HG03045 (cell line): ENCODE data around the gene SLC22A23.
"Not testable (repeated sequence)": the region's sequence is repeated elsewhere in the genome, so short reads cannot be mapped to it uniquely, and the experiment has no call there.

Experiments
- ATAC-seq: cut with Tn5 transposase; IDR thresholded peaks from one replicate; pipeline ENCODE4 v1.9.1; 2021; ENCODE audit warnings: mild to moderate bottlenecking, moderate library complexity; ENCODE audit not compliant: unreplicated experiment

Gene SLC22A23

DNA sequence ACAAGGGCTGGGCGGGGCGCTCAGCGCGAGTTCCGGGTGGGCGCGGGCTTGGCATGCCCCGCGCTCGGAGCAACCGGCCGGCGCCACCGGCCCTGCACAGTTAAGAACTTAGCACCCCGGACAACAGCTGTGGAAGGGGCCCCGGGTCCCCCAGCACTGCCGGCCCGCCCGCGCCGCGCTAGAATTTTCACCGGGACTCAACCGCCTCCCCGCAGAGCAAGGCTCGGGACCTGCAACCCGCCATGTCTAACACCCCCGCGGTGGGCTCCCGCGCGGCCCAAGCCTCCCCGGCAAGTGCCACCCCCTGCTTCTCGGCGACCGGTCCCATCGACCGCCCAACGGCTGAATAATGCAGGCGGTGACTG, 203.3 kb downstream of the SLC22A23 start:
- ATAC-seq, result no peak

DNA sequence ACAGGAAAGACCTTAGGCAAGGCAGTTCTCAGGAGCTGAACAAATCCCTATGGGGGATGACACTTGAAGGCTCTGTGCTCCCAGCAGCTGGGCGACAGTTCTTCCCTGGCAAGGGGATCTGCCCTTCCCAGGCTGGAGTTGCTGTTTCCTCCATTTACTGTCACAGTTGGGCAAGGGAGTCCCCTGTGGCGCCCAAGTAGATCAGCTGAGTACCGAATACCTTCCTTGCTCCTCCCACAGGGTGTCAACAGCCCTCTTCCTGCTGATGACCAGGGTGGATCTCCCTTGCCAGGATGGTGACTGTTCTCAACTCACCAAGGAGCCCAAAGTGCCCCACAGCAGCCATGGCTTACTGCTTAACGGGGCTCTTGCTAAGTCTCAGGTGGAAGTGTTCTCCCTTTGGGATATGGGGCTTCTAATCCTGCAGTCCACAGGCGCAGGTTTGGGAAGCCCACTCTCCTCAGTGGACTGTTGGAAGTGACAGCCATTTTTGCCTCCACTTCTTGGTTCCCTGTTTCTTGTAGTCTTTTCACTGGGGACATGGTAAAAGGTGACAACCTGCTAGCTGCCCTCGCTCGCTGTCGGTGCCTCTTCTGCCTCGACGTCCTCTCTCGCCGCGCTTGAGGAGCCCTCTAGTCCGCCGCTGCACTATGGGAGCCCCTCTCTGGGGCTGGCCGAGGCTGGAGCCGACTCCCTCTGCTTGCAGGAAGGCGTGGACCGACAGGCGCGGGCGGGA, 203.8 kb downstream of the SLC22A23 start:
- ATAC-seq, result no peak

DNA sequence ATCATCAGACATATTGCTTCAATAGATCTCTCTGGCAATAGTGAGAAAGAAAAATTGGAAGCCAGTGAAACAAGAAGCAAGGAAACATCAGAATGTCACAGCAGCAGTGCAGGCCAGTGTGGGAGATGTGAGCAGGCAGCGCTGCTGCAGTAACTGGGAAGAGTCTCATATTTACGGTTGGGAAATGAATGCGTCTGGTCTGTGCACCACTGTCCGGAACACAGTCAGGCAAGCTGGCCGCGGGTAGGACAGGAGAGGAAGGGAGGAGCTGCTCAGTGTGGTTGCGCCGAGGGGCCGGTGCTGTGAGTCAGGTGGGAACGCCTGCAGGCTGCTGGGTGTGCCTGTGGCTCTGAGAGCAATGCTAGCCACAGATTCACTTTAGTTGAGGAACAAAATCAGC, 204.5 kb downstream of the SLC22A23 start:
- no peak for ATAC-seq

DNA sequence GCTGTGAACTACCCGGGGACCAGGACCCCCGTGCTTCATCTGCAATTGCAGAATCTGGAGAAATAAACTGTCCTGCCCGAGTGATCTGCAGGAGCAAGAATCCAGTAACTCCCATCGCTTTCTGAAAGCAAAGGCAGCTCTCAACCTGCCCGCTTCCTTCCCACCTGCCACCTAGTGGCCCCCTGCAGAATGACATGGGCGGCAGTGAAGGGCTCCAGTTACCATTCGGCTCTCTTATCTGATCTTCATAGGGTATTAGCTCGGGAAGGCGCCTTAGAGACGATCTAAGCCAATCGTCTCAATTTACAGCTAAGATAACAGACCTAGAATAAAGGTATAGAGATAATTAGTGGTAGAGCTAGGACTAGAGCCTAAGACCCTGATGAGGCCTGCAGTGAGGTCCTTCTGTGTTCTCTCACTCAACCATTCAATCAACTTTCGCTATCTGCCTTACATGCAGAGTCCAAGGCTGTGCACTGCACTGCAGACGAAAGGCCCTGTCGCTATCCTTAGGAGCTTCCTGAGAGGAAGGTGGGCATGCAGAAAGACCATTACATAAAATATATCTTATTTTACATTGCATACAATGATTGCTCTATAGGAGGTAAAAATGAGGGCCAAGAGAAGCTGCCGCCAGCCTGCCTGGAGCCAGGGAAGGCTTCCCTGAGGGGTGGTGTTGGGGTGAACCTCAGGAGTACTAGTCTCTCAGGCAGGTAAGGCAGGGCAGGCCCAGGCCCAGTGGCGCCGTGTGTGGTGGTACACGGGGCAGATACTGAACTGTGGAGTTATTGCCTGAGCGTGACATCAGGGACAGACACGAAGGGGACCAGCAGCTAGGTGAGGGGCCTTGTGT, 205.2 kb downstream of the SLC22A23 start:
- ATAC-seq, result no peak

DNA sequence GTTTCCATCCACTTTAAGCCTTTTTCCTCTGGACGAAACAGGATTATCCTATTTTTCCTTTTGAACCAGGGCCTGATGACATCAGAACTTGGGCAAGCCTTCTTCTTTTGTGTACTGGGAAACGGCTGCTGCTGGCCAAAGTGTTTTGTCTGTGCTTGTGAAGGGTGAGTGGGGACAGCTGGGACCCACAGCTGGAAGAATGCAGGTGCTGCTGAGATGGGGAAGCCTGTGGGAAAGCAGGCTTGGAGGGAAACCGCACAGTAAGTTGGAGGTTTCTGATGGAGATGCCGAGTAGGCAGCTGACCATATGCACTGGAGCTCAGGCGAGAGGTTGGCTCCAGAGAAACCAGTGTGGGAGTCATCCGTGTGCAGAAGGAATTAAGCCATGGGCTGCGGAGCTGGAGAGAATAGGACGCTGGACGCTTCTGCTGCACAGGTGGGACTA, 206.6 kb downstream of the SLC22A23 start:
- ATAC-seq, result no peak

DNA sequence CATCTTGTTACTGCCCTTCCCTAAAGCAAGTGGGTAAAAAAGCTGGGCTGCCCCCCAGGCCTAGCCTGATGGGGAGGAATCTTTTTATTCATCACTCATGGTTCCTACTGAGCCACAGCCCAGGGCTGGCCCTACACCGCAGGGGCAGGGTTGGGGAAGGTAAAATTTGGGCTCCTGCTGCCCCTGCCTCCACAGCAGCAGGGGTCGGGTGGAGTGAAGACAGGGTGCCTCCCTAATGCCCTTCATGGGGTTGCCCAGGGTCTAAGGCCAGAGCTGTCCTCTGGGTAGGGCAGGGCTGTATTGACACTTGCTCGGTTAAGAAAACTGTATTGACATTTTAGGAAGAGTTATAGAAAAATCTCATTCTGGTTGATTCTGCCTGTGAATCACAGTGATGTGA, 207.0 kb downstream of the SLC22A23 start:
- no peak for ATAC-seq

DNA sequence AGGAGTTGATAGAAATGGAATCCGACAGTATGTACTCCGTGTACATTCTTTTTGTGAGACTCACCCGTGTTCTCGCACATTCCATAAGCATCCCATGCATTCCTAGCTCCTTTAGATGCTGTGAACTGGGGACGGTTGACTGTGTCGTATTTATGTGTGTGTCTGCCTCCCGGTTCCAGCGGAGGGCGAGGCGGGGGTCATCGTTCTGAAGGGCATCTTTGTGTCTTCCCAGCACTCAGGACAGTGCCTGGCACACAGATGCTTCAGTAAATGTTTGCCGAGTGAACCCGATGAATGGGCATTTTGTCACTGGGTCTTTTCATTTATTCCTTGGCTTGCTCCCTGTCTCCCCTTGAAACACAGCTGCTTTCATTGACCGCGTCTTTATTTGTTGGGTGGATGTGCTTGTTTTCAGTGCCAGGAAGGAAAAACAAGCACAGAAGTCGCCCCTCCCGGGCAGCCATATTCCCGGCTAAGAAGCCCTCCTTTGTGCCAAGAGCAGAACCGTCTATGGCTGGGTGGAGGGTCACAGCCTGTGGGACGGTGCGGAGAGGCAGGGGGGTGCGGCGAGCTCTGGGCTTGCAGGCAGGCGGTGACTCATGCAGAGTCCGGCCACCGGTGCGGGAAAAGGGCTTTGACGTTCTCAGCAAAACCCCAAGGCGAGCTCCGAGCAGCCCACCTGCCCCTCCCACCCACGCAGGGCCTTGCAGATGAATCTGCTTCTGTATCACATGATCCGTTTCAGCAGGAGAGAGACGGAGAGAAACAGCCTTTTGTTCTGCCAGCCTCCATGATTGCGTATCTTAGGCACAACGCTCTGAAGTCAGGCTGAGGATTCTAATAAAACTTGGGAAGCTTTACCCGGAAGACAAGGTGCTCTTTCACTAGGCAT, 209.3 kb downstream of the SLC22A23 start:
- ATAC-seq, result no peak

DNA sequence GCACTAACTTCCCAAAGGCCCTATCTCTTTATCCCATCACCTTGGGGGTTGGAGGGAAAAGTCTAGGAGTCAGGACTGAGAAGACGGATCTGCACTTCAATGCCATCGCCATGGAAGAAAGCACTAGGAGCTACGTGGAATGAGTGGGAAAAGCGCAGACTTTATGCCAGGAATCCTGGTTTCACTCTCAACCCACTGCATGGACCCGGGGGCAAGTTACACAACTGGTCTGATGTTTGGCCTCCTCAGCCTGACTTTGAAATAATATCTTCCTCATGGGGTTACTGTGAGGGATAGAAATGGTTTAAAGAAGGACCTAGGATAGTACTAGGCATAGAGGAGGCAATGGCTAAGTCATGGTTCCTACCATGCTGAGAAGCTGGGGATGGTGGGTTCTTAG, 211.6 kb downstream of the SLC22A23 start:
- no peak for ATAC-seq

DNA sequence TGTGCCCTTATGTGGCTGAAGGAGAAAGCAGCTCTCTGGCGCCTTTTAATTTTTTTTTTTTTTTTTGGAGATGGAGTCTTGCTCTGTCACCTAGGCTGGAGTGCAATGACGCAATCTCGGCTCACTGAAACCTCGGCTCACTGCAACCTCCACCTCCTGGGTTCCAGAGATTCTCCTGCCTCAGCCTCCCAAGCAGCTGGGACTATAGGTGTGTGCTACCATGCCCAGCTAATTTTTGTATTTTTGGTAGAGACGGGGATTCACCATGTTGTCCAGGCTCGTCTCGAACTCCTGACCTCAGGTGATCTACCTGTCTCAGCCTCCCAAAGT, 212.1 kb downstream of the SLC22A23 start:
- ATAC-seq, result not testable (repeated sequence)

DNA sequence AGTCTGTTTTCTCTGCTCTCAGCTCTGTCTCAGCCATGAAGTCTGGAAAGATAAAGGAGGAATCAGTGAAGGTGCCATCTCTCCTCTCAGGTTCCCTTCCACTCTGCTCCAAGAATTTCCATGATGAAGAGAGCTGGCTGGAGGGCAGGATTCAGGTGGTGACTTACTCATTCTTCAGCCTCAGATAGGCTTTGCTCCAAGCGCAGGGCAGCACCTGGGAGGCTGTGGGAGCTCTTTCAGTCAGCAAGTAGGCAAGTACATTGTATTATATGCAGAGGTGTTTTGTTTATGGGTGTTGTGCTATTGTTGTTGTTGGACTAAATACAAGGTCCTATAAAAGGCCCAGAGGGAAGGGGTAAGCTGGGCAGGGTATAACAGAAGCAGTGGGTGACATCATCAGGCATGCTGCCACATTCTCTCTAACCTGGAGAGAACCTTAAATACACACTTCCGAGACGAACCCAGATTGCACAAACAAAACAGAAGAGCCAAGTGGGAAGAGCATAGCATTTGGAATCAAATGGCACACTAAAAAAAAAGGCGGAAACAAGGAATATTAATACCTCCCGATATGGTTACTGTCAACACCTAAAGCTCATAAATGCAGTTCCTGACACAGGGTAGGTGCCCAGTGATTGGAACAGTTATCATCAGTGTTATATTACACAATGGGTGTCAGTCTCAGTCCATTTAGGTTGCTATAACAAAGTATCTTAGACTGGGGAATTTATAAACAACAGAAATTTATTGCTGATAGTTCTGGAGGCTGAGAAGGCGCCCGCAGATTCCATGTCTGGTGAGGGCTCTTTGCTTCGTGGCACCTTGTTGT, 212.6 kb downstream of the SLC22A23 start:
- ATAC-seq, result no peak

DNA sequence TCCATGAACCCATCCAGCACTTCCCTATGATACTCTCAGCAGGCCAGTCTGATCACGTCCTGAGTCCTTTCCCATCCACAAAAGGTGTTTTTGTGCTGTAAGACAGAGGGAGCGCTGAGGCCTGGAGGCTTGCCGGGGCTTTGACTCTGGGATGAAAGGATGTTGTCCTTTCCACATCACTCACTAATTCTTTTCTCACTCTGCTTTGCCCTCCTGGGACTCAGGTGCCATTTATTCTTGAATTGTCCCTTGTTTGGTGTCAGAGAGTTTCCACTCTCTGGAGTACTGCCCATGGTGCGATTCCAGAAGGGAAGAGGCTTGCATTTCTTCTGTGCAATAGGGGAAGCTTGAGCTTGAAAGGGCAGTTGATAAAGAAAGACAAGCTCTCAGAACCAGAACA, 214.1 kb downstream of the SLC22A23 start:
- no peak for ATAC-seq

DNA sequence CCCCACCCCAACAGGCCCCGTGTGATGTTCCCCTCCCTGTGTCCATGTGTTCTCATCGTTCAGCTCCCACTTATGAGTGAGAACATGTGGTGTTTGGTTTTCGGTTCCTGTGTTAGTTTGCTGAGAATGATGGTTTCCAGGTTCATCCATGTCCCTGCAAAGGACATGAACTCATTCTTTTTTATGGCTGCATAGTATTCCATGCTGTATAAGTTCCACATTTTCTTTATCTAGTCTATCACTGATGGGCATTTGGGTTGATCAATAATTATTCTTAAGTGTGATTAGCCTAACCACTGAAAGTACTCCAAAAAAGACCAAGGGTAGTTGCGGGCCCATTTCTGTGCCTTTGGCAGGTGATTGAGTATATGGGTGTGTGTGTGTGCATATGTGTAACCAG, 215.1 kb downstream of the SLC22A23 start:
- ATAC-seq, result not testable (repeated sequence)

DNA sequence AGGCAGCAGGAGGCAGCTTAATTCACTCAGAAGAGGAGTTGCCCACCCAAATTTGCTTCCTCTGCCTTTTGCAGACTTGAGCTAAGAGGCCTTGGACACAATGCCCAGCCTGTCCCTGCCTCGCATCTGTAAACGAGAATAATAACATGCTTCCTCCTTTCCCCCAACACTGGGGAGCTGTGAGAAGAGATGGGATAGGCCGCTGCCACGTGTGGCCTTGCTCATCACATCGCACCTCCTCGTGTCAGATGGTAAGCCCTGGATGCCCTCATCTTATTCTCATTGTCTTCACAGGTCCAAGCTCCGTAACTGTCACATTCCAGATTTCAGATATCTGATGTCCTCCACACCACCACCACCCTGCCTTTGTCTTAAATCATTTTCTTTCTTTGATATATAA, 216.3 kb downstream of the SLC22A23 start:
- no peak for ATAC-seq

DNA sequence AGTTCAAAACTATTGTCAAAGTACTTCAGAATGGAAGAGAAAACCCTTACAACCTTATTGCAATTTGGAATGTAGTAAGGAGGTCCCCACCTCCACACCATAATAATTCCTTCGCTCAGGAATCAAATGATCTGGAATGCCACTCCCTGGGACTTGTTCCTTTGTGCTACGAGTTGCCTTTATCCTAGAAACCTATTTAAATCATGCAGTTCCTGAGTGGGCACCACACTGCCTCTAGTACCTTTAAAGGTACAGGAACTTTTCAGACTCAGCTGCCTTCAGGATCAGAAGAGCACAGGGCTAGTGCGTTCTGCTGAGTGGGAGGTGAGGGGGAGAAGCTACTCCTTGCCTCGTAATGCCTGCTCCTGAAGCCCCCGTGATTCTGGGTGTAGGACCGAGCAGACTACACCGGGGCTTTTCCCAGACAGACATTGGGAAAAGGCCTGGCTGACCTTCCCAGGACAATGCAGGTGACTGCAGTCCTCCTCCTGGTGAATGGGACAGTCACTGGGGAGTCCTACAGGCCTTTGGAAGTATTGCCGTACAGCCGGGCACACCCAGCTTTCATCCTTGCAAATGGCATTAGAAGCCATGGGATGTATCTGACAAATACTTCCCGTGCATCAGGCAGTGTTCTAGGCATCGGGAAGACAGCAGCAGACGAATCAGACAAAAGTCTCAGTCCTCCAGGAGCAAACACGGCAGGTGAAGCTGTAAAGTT, 217.6 kb downstream of the SLC22A23 start:
- ATAC-seq, result no peak

DNA sequence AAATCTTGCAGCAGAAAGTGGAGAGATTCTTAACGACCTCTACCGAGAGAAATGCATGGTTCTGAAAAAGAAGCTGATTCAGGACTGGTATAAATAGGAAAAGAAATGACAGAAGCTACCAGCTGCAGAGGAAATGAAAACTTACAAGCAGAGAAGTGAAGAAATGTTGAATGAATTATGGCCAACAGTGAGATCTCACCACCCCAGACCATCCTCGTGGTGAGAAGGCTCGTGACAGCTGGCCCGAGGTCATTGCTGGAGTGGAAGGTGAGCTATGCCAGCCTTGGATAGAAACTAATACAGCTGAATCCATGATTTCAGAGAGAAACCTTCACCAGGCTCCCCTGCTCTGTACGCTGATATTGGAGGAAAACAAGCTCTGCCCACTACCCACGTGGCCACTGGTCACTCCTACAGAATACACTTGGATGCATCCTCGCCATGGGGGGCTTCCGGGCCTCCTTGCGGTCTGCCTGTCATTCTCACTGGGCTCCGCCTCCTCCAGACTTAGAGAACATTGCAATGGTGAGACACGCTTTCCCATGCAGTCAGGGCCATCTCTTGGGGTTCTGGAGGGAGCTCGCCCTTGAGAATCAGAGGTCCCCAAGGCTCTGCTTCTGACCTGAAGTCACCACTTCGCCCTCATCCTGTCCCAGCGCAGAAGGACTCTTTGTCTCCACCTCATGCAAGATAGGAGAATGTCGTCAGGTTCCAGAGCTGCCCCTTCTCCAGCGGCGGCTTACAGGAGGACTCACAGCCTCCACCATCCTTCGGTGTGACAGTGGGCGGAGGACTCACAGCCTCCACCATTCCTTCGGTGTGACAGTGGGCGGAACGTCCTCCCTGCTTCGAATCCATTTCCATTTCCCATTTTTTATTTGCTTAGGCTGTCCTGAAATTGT, 218.8 kb downstream of the SLC22A23 start:
- ATAC-seq, result no peak

DNA sequence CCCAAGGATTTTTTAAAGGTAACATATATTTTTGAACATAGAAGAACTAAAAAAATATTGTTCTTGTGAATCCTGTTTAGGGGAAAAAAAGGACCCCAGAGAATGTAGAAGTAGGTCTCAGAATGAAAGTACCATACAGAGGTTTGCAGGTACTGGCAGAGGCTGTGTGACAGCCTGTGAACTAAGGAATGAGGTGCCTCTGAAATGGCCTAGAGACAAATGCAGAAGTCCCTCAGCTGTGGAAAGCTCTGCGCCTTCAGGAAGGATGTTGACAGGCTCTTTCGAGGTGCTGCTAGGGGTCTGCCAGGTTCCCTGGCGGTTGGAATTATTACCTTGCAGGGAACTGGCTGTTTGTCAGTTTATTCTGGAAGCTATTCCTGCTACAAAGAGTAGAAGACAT, 220.8 kb downstream of the SLC22A23 start:
- ATAC-seq, result no peak

DNA sequence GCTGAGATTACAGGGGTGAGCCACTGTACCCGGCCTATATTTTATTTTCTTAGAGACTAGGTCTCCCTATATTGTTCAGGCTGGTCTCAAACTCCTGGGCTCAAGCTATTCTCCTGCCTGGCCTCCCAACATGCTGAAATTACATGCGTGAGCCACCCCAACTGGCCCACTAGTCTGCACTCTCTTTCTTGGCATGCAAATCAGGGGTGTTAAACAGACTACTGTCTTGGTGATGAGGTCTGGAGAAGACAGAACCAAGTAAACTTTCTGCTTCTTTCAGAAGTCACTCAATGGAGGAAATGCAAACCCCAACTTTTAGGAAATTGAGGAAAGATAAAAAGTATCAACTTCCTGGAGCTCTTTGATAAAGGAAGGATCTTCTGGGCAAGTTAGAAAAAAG, 221.4 kb downstream of the SLC22A23 start:
- ATAC-seq, result peak; percentile 50

DNA sequence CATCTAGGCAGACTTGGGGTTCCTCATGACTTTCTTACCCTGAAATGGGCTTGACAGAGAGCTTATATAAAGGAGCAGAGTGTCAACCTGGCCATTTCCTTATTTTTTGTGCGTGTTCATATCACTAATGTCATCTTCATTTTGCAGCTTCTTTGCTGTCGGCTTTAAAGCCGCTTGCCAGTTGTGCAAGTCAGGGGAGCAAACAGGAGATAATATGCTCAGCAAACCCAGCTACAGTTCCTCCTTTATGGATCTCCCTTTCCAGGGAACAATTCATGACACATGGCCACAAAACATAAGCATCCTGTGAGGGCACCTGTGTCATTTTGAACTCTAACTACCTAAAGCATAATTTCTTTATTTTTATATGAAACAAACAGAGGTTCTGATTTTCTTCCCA, 222.9 kb downstream of the SLC22A23 start:
- no peak for ATAC-seq

DNA sequence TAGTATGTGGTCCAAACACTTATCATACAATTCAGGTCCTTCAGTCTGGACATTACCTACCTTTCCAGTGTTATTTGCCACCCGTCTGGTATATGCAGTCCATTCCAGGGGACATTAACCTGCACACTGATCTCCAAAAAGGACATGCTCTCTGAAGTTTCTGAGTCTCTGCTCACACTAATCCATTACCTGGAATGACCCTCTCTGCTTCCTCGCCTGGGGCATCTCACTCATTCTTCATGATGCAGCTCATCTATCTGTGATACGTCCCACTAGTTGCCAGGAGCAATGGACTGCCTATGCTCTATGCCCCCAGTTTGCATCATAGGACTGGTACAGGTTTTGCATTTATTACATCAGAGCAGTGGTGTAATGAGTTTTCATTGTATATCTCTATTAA, 223.5 kb downstream of the SLC22A23 start:
- ATAC-seq, result no peak
